ENCODE results near the gene CCDC33.

The CCDC33 gene

GRCh38 chr15:74314795-74315438, 78.8 kb downstream of the CCDC33 start:
- H3K4me3 ChIP-seq (ENCODE audit: low read depth, low read length): no peak overlapping the region
- DNase-seq (ENCODE audit: low read depth, low spot score): peak; percentile 60
- TF ChIP-seq CTCF (IDR thresholded peaks at IDR 0.05; ENCODE audit: low read depth, low read length): no peak
- in situ Hi-C loops (cut with HindIII; ENCODE audit: low sequenced_read_pairs): no loop called here

- in situ Hi-C loops (cut with HindIII; ENCODE audit: low sequenced_read_pairs): no loop called here
Observed at GRCh38 chr15:74315626-74316025, 79.5 kb downstream of the CCDC33 start.

GRCh38 chr15:74316141-74316540, 80.0 kb downstream of the CCDC33 start:
- in situ Hi-C loops (cut with HindIII; ENCODE audit: low sequenced_read_pairs): no loop called here
- no peak for TF ChIP-seq CTCF (IDR thresholded peaks at IDR 0.05; ENCODE audit: low read depth, low read length)
- DNase-seq (ENCODE audit: low read depth, low spot score): no peak
- no peak overlapping the region for H3K4me3 ChIP-seq (ENCODE audit: low read depth, low read length)

More at GRCh38 chr15:74315626-74316025, 79.5 kb downstream of the CCDC33 start:
- H3K4me3 ChIP-seq (ENCODE audit: low read depth, low read length): no peak overlapping the region
- no peak for TF ChIP-seq CTCF (IDR thresholded peaks at IDR 0.05; ENCODE audit: low read depth, low read length)
- DNase-seq (ENCODE audit: low read depth, low spot score): no peak

- DNase-seq (ENCODE audit: low read depth, low spot score): peak; percentile 95
- in situ Hi-C loops (cut with HindIII; ENCODE audit: low sequenced_read_pairs): no loop called here
- no peak overlapping the region for H3K4me3 ChIP-seq (ENCODE audit: low read depth, low read length)
- TF ChIP-seq CTCF (IDR thresholded peaks at IDR 0.05; ENCODE audit: low read depth, low read length): no peak
Observed at GRCh38 chr15:74317820-74318375, 81.8 kb downstream of the CCDC33 start.

- TF ChIP-seq CTCF (IDR thresholded peaks at IDR 0.05; ENCODE audit: low read depth, low read length): no peak
- in situ Hi-C loops (cut with HindIII; ENCODE audit: low sequenced_read_pairs): no loop called here
- no peak overlapping the region for H3K4me3 ChIP-seq (ENCODE audit: low read depth, low read length)
- peak; percentile 49 for DNase-seq (ENCODE audit: low read depth, low spot score)
Observed at GRCh38 chr15:74318376-74319137, 82.4 kb downstream of the CCDC33 start.

- in situ Hi-C loops (cut with HindIII; ENCODE audit: low sequenced_read_pairs): no loop called here
- no peak overlapping the region for H3K4me3 ChIP-seq (ENCODE audit: low read depth, low read length)
- no peak for TF ChIP-seq CTCF (IDR thresholded peaks at IDR 0.05; ENCODE audit: low read depth, low read length)
- no peak for DNase-seq (ENCODE audit: low read depth, low spot score)
Observed at GRCh38 chr15:74319138-74319460, 83.0 kb downstream of the CCDC33 start.
